Subcutaneous abdominal adipose tissue (tissue), 5 donors: ENCODE data around the gene TMEM41B.

Experiments used
- H3K27ac ChIP-seq: one replicate; pipeline ENCODE4 v1.7.0; 2013; ENCODE audit warnings: low read depth, mild to moderate bottlenecking, inconsistent platforms, low read length, moderate library complexity
- H3K27me3 ChIP-seq, 5 donors: one replicate each; pipeline ENCODE4 v1.7.0; 2013; ENCODE audit warnings: low read length in 5 of 5, inconsistent platforms in 1 of 5; ENCODE audit not compliant: control insufficient read depth in 5 of 5, insufficient read depth in 4 of 5
- H3K36me3 ChIP-seq, 5 donors: one replicate each; pipeline ENCODE4 v1.7.0; 2013; ENCODE audit warnings: low read length in 5 of 5; ENCODE audit not compliant: control insufficient read depth in 5 of 5, insufficient read depth in 5 of 5
- H3K4me1 ChIP-seq, 5 donors: one replicate each; pipeline ENCODE4 v1.7.0; 2013; ENCODE audit warnings: low read length in 5 of 5, mild to moderate bottlenecking in 3 of 5, moderate library complexity in 1 of 5; ENCODE audit not compliant: control insufficient read depth in 5 of 5, insufficient read depth in 5 of 5
- H3K4me3 ChIP-seq, 5 donors: one replicate each; pipeline ENCODE4 v1.7.0; 2013; ENCODE audit warnings: low read length in 5 of 5, low read depth in 1 of 5
- H3K9ac ChIP-seq, 5 donors: one replicate each; pipeline ENCODE4 v1.7.0; 2013; ENCODE audit warnings: low read length in 5 of 5, mild to moderate bottlenecking in 4 of 5, moderate library complexity in 3 of 5
- H3K9me3 ChIP-seq, 5 donors: one replicate each; pipeline ENCODE4 v1.7.0; 2013; ENCODE audit warnings: low read length in 5 of 5; ENCODE audit not compliant: control insufficient read depth in 5 of 5
- donor health status: healthy.
- donor health status: healthy.
- donor health status: healthy.
- donor health status: healthy.
- donor health status: healthy.

TMEM41B gene

GRCh38 chr11:9304178-9304577 is 10.2 kb downstream of the TMEM41B start:
- Histone ChIP-seq H3K4me1 (peaks cover 0 to 4% (median 0%) of the 10 kb centered on the region in 5 donors), H3K4me3 (no peak overlapping the region), H3K9ac (no peak overlapping the region), H3K27me3 (no peaks in the 10 kb centered on the region), H3K36me3 (no peaks in the 10 kb centered on the region), H3K9me3 (no peaks in the 10 kb centered on the region), H3K27ac (no peak overlapping the region)

GRCh38 chr11:9302448-9302847 is 11.9 kb downstream of the TMEM41B start:
- Histone ChIP-seq H3K27ac (no peak overlapping the region), H3K36me3 (peaks cover 0 to 4% (median 0%) of the 10 kb centered on the region in 5 donors), H3K27me3 (no peaks in the 10 kb centered on the region), H3K4me1 (peaks cover 0 to 4% (median 0%) of the 10 kb centered on the region in 5 donors), H3K9ac (no peak overlapping the region), H3K4me3 (no peak overlapping the region), H3K9me3 (no peaks in the 10 kb centered on the region)

- Histone ChIP-seq H3K27me3 (no peaks in the 10 kb centered on the region), H3K4me3 (no peak overlapping the region), H3K9me3 (no peaks in the 10 kb centered on the region), H3K36me3 (peaks cover 0 to 6% (median 2%) of the 10 kb centered on the region in 5 donors), H3K27ac (no peak overlapping the region), H3K9ac (no peak overlapping the region), H3K4me1 (peaks cover 0 to 4% (median 0%) of the 10 kb centered on the region in 5 donors)
Observed at GRCh38 chr11:9301720-9302119, 12.7 kb downstream of the TMEM41B start.

DNA sequence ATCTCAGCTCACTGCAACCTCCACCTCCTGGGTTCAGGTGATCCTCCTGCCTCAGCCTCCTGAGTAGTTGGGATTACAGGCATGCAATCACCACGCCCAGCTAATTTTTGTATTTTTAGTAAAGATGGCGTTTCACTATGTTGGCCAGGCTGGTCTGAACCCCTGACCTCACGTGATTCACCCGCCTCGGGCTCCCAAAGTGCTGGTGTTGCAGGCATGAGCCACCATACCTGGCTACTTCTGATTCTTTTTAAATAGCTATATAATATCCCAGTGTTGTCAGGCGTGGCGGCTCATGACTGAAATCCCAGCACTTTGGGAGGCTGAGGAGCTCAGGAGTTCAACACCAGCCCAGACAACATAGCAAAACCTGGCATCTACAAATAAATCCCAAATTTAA is 20.7 kb downstream of the TMEM41B start:
- Histone ChIP-seq H3K27me3 (no peaks in the 10 kb centered on the region), H3K4me1 (no peaks in the 10 kb centered on the region), H3K27ac (no peak overlapping the region), H3K36me3 (peaks cover 2 to 14% (median 4%) of the 10 kb centered on the region in 5 donors), H3K4me3 (no peak overlapping the region), H3K9ac (no peak overlapping the region), H3K9me3 (no peaks in the 10 kb centered on the region)

GRCh38 chr11:9285850-9286587 is 28.4 kb downstream of the TMEM41B start:
- Histone ChIP-seq H3K4me1 (no peaks in the 10 kb centered on the region), H3K9ac (no peak overlapping the region), H3K36me3 (peaks cover 2 to 14% (median 8%) of the 10 kb centered on the region in 5 donors), H3K27ac (no peak overlapping the region), H3K4me3 (no peak overlapping the region), H3K27me3 (no peaks in the 10 kb centered on the region), H3K9me3 (no peaks in the 10 kb centered on the region)

GRCh38 chr11:9280655-9281301 is 33.6 kb downstream of the TMEM41B start:
- H3K36me3 ChIP-seq: peaks cover 0 to 12% (median 4%) of the 10 kb centered on the region in 5 donors
- H3K9me3 ChIP-seq: no peaks in the 10 kb centered on the region
- no peak overlapping the region for H3K4me3 ChIP-seq
- no peak overlapping the region for H3K9ac ChIP-seq
- no peak overlapping the region for H3K27ac ChIP-seq
- no peaks in the 10 kb centered on the region for H3K27me3 ChIP-seq
- no peaks in the 10 kb centered on the region for H3K4me1 ChIP-seq

GRCh38 chr11:9277176-9277575 is 37.2 kb downstream of the TMEM41B start:
- Histone ChIP-seq H3K27me3 (no peaks in the 10 kb centered on the region), H3K4me1 (peaks cover 0 to 13% (median 5%) of the 10 kb centered on the region in 5 donors), H3K9me3 (no peaks in the 10 kb centered on the region), H3K4me3 (no peak overlapping the region), H3K9ac (no peak overlapping the region), H3K36me3 (peaks cover 0 to 12% (median 4%) of the 10 kb centered on the region in 5 donors), H3K27ac (no peak overlapping the region)

- peaks cover 0 to 13% (median 5%) of the 10 kb centered on the region in 5 donors for H3K4me1 ChIP-seq
- no peak overlapping the region for H3K9ac ChIP-seq
- H3K27ac ChIP-seq: no peak overlapping the region
- H3K36me3 ChIP-seq: peaks cover 0 to 12% (median 4%) of the 10 kb centered on the region in 5 donors
- H3K27me3 ChIP-seq: no peaks in the 10 kb centered on the region
- no peaks in the 10 kb centered on the region for H3K9me3 ChIP-seq
- H3K4me3 ChIP-seq: no peak overlapping the region
Observed at GRCh38 chr11:9276571-9276970, 37.8 kb downstream of the TMEM41B start.

- no peak overlapping the region for H3K27ac ChIP-seq
- H3K9ac ChIP-seq: peak overlapping the region in 1 of 5 donors; percentile 39
- no peaks in the 10 kb centered on the region for H3K9me3 ChIP-seq
- H3K36me3 ChIP-seq: no peaks in the 10 kb centered on the region
- H3K4me3 ChIP-seq: no peak overlapping the region
- peaks cover 0 to 13% (median 5%) of the 10 kb centered on the region in 5 donors for H3K4me1 ChIP-seq
- H3K27me3 ChIP-seq: no peaks in the 10 kb centered on the region
Observed at GRCh38 chr11:9274499-9275258, 39.7 kb downstream of the TMEM41B start.
